CD4-positive, alpha-beta T cell (primary cell): Measurements from ENCODE around the gene GFRA3. TPM values are rescaled to one million over a fixed set of nuclear protein-coding genes. Genes with fewer than 3 reads are reported as not detected.
A peak's percentile ranks its signal among the peaks of the same experiment; 100 is the strongest.

Experiments
- ATAC-seq: fragments of 200-7000 bp; cut with Tn5 transposase; one replicate; pipeline ENCODE4 v1.10.0; 2022; ENCODE audit warnings: mild to moderate bottlenecking; ENCODE audit not compliant: poor library complexity
- CTCF ChIA-PET: fragments of 350-600 bp; sonication (Branson Sonifier 250); formaldehyde crosslinking; loops from one replicate; lab custom pipeline; 2021; ENCODE audit warnings: antibody characterized with exemption, inconsistent platforms; lab: Charles Lee
- POLR2A ChIA-PET: fragments of 350-600 bp; sonication (Branson Sonifier 250); formaldehyde crosslinking; loops from one replicate; lab custom pipeline; 2021; ENCODE audit warnings: antibody characterized with exemption, inconsistent platforms; lab: Charles Lee
- DNase-seq, 14 experiments: peaks; one replicate each; pipeline ENCODE4 v3.0.0-alpha.2; 2013 to 2020; ENCODE audit warnings: mixed read lengths in 2 of 14
- H3K27ac ChIP-seq, 2 donors: one replicate each; pipeline versions ENCODE4 v1.5.1 to v1.7.0; 2013; ENCODE audit warnings: low read length in 2 of 2, low read depth in 1 of 2, mild to moderate bottlenecking in 1 of 2
- H3K27me3 ChIP-seq, 2 experiments: 1 replicate in 1 of 2; 2 replicates in 1 of 2; pipeline versions ENCODE4 v1.6.1 to v1.7.0; 2013; ENCODE audit warnings: low read length in 2 of 2, control low read depth in 1 of 2, mild to moderate bottlenecking in 1 of 2, moderate library complexity in 1 of 2; ENCODE audit not compliant: insufficient read depth in 2 of 2, control insufficient read depth in 1 of 2
- H3K36me3 ChIP-seq: one replicate; pipeline ENCODE4 v1.6.1; 2013; ENCODE audit warnings: low read length, control low read depth; ENCODE audit not compliant: insufficient read depth
- H3K4me1 ChIP-seq: one replicate; pipeline ENCODE4 v1.6.1; 2013; ENCODE audit warnings: low read length, control low read depth; ENCODE audit not compliant: insufficient read depth
- H3K4me3 ChIP-seq: one replicate; pipeline ENCODE4 v1.5.1; 2013; ENCODE audit warnings: mild to moderate bottlenecking, low read length, moderate library complexity
- H3K9me3 ChIP-seq, 2 experiments: 1 replicate in 1 of 2; 2 replicates in 1 of 2; pipeline versions ENCODE4 v1.6.1 to v1.7.0; 2013; ENCODE audit warnings: low read length in 2 of 2, mild to moderate bottlenecking in 2 of 2, control low read depth in 1 of 2, moderate library complexity in 1 of 2; ENCODE audit not compliant: control insufficient read depth in 1 of 2, insufficient read depth in 1 of 2
- H3K27ac Mint-ChIP-seq: one replicate; pipeline ENCODE4 v1.8.0; 2020; ENCODE audit warnings: mixed read lengths
- H3K27me3 Mint-ChIP-seq: one replicate; pipeline ENCODE4 v1.8.0; 2021; ENCODE audit warnings: mixed read lengths
- H3K36me3 Mint-ChIP-seq: one replicate; pipeline ENCODE4 v1.8.0; 2021; ENCODE audit warnings: low read depth, mixed read lengths
- H3K4me1 Mint-ChIP-seq: one replicate; pipeline ENCODE4 v1.8.0; 2021; ENCODE audit warnings: low read depth, mixed read lengths
- H3K4me3 Mint-ChIP-seq: one replicate; pipeline ENCODE4 v1.8.0; 2020; ENCODE audit warnings: mild to moderate bottlenecking, mixed read lengths
- H3K9me3 Mint-ChIP-seq: one replicate; pipeline ENCODE4 v1.8.0; 2020; ENCODE audit warnings: mixed read lengths
- intact Hi-C, 2 experiments: fragments of 100-400 bp; cut with DNase I in 1 of 2; cut with micrococcal nuclease in 1 of 2; formaldehyde crosslinking; loops; one replicate each; pipeline versions ENCODE4 v1.15.1 to v1.9.0; 2023 to 2025; cut with DNase I, micrococcal nuclease
- total RNA-seq, 174 experiments: library from RNA in 2 of 174; stranded (reverse) in 2 of 174; gene quantifications; one replicate each; pipeline ENCODE4 v1.2.3 and lab custom pipeline; 2021 to 2026
- TF ChIP-seq, protein P1 (sequence below): fragments of 200-600 bp; IDR thresholded peaks from one replicate; pipeline ENCODE4 v1.8.0; 2022; ENCODE audit warnings: antibody characterized with exemption, mild to moderate bottlenecking

The GFRA3 gene
- total RNA-seq, 2 experiments from 2014 or later = not detected

DNA sequence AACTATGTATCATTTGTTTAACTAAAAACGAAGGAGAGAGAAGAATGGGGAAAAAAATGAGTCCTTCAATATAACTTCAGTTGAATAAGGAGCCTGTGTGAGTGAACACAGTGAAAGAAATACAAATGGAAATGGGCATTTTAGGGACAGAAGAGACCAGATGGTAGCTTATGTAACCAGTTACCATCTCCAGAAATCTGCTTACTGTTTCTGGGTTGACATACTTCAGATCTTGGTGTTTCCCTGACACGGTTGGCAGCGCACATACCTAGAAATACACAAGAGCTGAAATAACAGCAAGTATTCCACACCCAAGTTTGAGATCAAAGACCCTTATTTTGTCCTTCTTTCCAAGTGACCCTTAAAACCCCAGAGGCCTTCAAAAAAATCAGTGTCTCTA lies 14.9 kb upstream of the GFRA3 start:
- Histone ChIP-seq H3K27ac (no peak overlapping the region), H3K9me3 (no peaks in the 10 kb centered on the region), H3K4me3 (no peak overlapping the region), H3K4me1 (no peaks in the 10 kb centered on the region), H3K27me3 (no peaks in the 10 kb centered on the region), H3K36me3 (no peaks in the 10 kb centered on the region)
- DNase-seq (no peak), ATAC-seq (no peak)
- H3K9me3 Mint-ChIP-seq = no peaks in the 10 kb centered on the region
- ChIA-PET CTCF (no interaction called here), POLR2A (no interaction called here)
- H3K4me1 Mint-ChIP-seq = no peaks in the 10 kb centered on the region
- H3K27me3 Mint-ChIP-seq = no peaks in the 10 kb centered on the region
- TF ChIP-seq, protein P1, sequence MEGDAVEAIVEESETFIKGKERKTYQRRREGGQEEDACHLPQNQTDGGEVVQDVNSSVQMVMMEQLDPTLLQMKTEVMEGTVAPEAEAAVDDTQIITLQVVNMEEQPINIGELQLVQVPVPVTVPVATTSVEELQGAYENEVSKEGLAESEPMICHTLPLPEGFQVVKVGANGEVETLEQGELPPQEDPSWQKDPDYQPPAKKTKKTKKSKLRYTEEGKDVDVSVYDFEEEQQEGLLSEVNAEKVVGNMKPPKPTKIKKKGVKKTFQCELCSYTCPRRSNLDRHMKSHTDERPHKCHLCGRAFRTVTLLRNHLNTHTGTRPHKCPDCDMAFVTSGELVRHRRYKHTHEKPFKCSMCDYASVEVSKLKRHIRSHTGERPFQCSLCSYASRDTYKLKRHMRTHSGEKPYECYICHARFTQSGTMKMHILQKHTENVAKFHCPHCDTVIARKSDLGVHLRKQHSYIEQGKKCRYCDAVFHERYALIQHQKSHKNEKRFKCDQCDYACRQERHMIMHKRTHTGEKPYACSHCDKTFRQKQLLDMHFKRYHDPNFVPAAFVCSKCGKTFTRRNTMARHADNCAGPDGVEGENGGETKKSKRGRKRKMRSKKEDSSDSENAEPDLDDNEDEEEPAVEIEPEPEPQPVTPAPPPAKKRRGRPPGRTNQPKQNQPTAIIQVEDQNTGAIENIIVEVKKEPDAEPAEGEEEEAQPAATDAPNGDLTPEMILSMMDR = no peak
- H3K27ac Mint-ChIP-seq = no peak overlapping the region
- no peak overlapping the region for H3K4me3 Mint-ChIP-seq
- no peaks in the 10 kb centered on the region for H3K36me3 Mint-ChIP-seq
- intact Hi-C loops = no loop called here

DNA sequence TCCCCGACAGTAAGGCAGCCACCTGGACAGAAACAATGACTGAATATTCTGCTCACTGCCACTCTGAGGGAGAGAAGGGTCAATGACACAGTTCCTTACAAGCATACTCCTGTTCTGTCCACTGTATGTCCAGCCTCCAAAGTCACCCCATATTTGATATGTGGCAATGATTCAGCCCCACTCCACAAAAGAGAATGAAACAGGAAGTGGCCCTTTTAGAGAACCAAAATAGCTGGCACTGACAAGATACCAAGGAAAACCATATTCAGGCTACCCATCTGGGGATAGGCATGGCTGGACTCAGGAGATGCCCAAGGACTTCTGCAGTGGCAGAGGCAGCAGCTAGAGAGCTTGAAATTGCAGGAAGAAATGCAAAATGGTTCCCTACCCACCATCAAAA lies 12.8 kb upstream of the GFRA3 start:
- Histone ChIP-seq H3K27me3 (no peaks in the 10 kb centered on the region), H3K36me3 (no peaks in the 10 kb centered on the region), H3K27ac (no peak overlapping the region), H3K4me3 (no peak overlapping the region), H3K9me3 (no peaks in the 10 kb centered on the region), H3K4me1 (no peaks in the 10 kb centered on the region)
- no peaks in the 10 kb centered on the region for H3K27me3 Mint-ChIP-seq
- intact Hi-C loops = no loop called here
- no peak overlapping the region for H3K27ac Mint-ChIP-seq
- ChIA-PET CTCF (no interaction called here), POLR2A (no interaction called here)
- DNase-seq (no peak), ATAC-seq (no peak)
- H3K9me3 Mint-ChIP-seq = no peaks in the 10 kb centered on the region
- TF ChIP-seq, protein P1 = no peak
- H3K36me3 Mint-ChIP-seq = no peaks in the 10 kb centered on the region
- H3K4me1 Mint-ChIP-seq = no peaks in the 10 kb centered on the region
- no peak overlapping the region for H3K4me3 Mint-ChIP-seq

DNA sequence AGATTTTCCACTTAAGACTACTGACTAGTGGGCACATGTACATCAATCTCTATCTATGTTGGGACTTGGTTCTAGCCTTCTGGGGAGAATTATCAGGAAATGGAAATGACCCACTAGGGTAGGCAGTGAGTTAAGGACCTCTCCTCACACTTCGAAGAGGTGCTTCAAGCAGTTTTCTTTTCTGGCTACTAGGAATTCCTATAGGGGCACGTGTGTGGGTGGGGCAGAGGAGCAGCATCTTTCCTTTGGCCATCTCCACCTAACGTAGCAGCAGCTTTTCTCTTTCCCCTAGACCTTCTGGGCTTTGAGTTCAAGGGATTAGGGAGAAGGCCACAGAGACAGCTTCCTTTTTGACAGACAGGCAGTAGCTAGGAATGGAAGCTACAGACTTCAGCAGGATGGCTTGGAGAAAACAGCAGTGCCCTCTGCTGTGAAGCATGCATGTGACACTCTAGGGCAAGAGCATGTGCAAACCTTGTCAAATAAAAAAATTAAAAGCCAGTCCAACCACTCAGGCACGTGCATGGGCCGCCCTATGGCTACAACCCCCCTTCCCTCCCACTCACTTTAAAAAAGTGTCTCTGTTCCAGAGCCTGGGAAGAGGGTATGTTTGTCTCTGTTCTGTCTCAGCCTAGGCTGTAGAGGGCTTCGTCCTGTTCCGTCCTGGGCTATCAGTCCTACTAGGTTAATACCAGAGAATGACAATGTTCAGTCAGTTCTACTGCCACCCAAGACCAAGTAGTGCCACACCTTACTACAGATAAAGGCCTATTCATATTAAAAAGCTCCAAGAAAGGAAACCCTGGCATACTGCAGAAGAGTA lies 8.7 kb upstream of the GFRA3 start:
- Mint-ChIP-seq H3K4me1 (no peaks in the 10 kb centered on the region), H3K27me3 (no peaks in the 10 kb centered on the region), H3K4me3 (no peak overlapping the region), H3K9me3 (no peaks in the 10 kb centered on the region), H3K27ac (no peak overlapping the region), H3K36me3 (no peaks in the 10 kb centered on the region)
- Histone ChIP-seq H3K27me3 (no peaks in the 10 kb centered on the region), H3K4me1 (no peaks in the 10 kb centered on the region), H3K36me3 (no peaks in the 10 kb centered on the region), H3K4me3 (no peak overlapping the region), H3K9me3 (no peaks in the 10 kb centered on the region), H3K27ac (no peak overlapping the region)
- intact Hi-C loops = no loop called here
- ATAC-seq (no peak), DNase-seq (peak in 3 of 14 experiments; percentile 4 to 23 (median 13))
- TF ChIP-seq, protein P1 = no peak
- ChIA-PET CTCF (no interaction called here), POLR2A (no interaction called here)
